AML-193 (cell line): ENCODE results near the gene RBM6.
A peak's percentile ranks its signal among the peaks of the same experiment; 100 is the strongest.
"Not testable (repeated sequence)": the region's sequence is repeated elsewhere in the genome, so short reads cannot be mapped to it uniquely, and the experiment has no call there.

ENCODE experiments used
- DNase-seq, 2 experiments: peaks; one replicate each; lab custom pipeline; 2025; lab: John Stamatoyannopoulos, UW

The RBM6 gene

GRCh38 chr3:49939858-49940666 lies at the start of gene RBM6:
RBM6 (plus strand) TSS chr3:49940150; CDS start chr3:49962642, 22,492 bp downstream.
- DNase-seq = peak; percentile 99

GRCh38 chr3:49895791-49896190 lies 44.2 kb upstream of the RBM6 start:
- DNase-seq = no peak

- no peak for DNase-seq
Measured at GRCh38 chr3:49896345-49896744, 43.6 kb upstream of the RBM6 start.

GRCh38 chr3:49898991-49899390 lies 41.0 kb upstream of the RBM6 start:
- peak in 1 of 2 experiments; percentile 14 for DNase-seq

GRCh38 chr3:49899815-49900214 lies 40.1 kb upstream of the RBM6 start:
- peak; percentile 53 to 60 for DNase-seq

- DNase-seq = no peak
Measured at GRCh38 chr3:49900491-49901153, 39.3 kb upstream of the RBM6 start.

GRCh38 chr3:49901366-49902339 lies 38.3 kb upstream of the RBM6 start:
- no peak for DNase-seq

- no peak for DNase-seq
Measured at GRCh38 chr3:49902511-49903345, 37.2 kb upstream of the RBM6 start.

- peak; percentile 21 to 39 for DNase-seq
Measured at GRCh38 chr3:49903451-49904424, 36.2 kb upstream of the RBM6 start, which contains the start of gene MST1R. MST1R (minus strand) TSS chr3:49903873; CDS start chr3:49903609, 264 bp downstream.

GRCh38 chr3:49904448-49904847 lies 35.5 kb upstream of the RBM6 start:
- DNase-seq = not testable (repeated sequence)

- DNase-seq = peak; percentile 20 to 44
Measured at GRCh38 chr3:49906073-49906743, 33.7 kb upstream of the RBM6 start.

- no peak for DNase-seq
Measured at GRCh38 chr3:49908373-49909199, 31.4 kb upstream of the RBM6 start.

GRCh38 chr3:49910409-49911123 lies 29.4 kb upstream of the RBM6 start:
- DNase-seq = no peak

GRCh38 chr3:49911124-49911420 lies 28.9 kb upstream of the RBM6 start:
- DNase-seq = no peak

GRCh38 chr3:49911611-49912010 lies 28.3 kb upstream of the RBM6 start:
- no peak for DNase-seq

GRCh38 chr3:49912881-49913281 lies 27.1 kb upstream of the RBM6 start:
- no peak for DNase-seq

- DNase-seq = no peak
Measured at GRCh38 chr3:49914906-49915305, 25.0 kb upstream of the RBM6 start.

- DNase-seq = peak in 1 of 2 experiments; percentile 2
Measured at GRCh38 chr3:49916686-49917085, 23.3 kb upstream of the RBM6 start.
